Inflammatory macrophage treated with lipopolysaccharide for 4 hours (primary cell): ENCODE results near the gene LAMA2.

Source experiments
- DNase-seq: peaks from one replicate; pipeline ENCODE4 v3.0.0-alpha.2; 2020

LAMA2 gene

GRCh38 chr6:129472239-129472638 is 589.3 kb downstream of the LAMA2 start:
- no peak for DNase-seq

GRCh38 chr6:129473546-129473945 is 590.6 kb downstream of the LAMA2 start:
- DNase-seq = no peak

- no peak for DNase-seq
Measured at GRCh38 chr6:129475477-129476247, 592.7 kb downstream of the LAMA2 start.

GRCh38 chr6:129476248-129476564 is 593.3 kb downstream of the LAMA2 start:
- no peak for DNase-seq

- DNase-seq = no peak
Measured at GRCh38 chr6:129476810-129477209, 593.9 kb downstream of the LAMA2 start.

GRCh38 chr6:129478379-129478778 is 595.4 kb downstream of the LAMA2 start:
- no peak for DNase-seq

GRCh38 chr6:129481706-129482105 is 598.8 kb downstream of the LAMA2 start:
- DNase-seq = no peak

GRCh38 chr6:129485746-129486145 is 602.8 kb downstream of the LAMA2 start:
- no peak for DNase-seq

- no peak for DNase-seq
Measured at GRCh38 chr6:129486327-129486726, 603.4 kb downstream of the LAMA2 start.

- DNase-seq = no peak
Measured at GRCh38 chr6:129488313-129488712, 605.4 kb downstream of the LAMA2 start.

GRCh38 chr6:129489215-129489765 is 606.4 kb downstream of the LAMA2 start:
- no peak for DNase-seq

GRCh38 chr6:129490521-129491255 is 607.8 kb downstream of the LAMA2 start:
- peak; percentile 96 for DNase-seq

- no peak for DNase-seq
Measured at GRCh38 chr6:129491436-129491835, 608.5 kb downstream of the LAMA2 start.

- no peak for DNase-seq
Measured at GRCh38 chr6:129492260-129492659, 609.3 kb downstream of the LAMA2 start.

GRCh38 chr6:129493354-129493902 is 610.5 kb downstream of the LAMA2 start:
- DNase-seq = no peak

- no peak for DNase-seq
Measured at GRCh38 chr6:129494099-129494498, 611.2 kb downstream of the LAMA2 start.

GRCh38 chr6:129494586-129494985 is 611.6 kb downstream of the LAMA2 start:
- no peak for DNase-seq

GRCh38 chr6:129495652-129496051 is 612.7 kb downstream of the LAMA2 start:
- DNase-seq = no peak

GRCh38 chr6:129497481-129498441 is 614.8 kb downstream of the LAMA2 start:
- DNase-seq = peak; percentile 28

GRCh38 chr6:129498541-129498940 is 615.6 kb downstream of the LAMA2 start:
- peak; percentile 31 for DNase-seq

- DNase-seq = peak; percentile 69
Measured at GRCh38 chr6:129498950-129499842, 616.3 kb downstream of the LAMA2 start.

- DNase-seq = peak; percentile 10
Measured at GRCh38 chr6:129499843-129500219, 616.9 kb downstream of the LAMA2 start.
